ENCODE results near the gene KCNH5. TPM values are rescaled to one million over a fixed set of nuclear protein-coding genes. Genes with fewer than 3 reads are reported as not detected.

The KCNH5 gene
- total and polyA plus RNA-seq, 2 of the 13 experiments (the other 11 are each of a cell fraction or from before 2014, with no cell fraction given): not detected

DNA sequence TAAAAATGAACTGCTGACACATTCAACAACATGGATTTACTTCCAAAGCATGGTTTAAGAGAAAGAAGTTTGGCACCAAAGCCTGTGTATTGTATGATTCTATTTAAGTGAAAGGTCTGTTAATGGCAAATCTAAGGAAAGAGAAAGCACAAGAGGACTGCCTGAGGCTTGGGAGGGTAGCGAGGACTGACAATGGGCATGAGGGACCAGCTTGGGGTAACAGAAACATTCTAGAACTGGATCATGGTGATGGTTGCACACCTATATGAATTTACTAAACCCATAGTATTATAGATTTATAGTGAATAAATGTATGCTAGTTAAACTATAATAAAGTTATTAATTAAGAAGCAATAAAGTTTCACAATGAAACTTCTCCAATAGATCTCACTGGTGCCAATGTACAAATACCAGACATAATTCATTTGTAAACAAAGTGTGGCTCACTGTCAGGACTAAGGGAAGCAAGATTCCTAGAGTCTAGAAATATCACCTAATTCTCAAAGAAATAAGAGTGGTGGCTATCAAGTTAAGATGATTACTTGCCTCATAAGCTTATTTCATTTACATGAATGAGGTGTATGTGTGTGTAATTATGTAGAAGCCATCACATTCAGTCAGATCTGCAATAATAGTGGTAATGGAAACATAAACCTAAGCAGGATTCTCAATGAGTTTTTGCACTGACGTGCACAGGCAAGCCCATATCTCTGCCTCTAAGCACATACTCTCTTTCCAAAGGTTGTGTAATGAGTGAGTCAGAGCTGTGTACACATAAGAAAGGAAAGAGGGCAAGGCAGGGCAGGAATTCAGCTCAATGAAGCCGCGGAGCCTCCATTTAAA, 353.4 kb downstream of the KCNH5 start (continued):
- TF ChIP-seq NFKBIZ (CRISPR knock-in tag; IDR thresholded peaks at IDR 0.05) (peak; percentile 47; the same call in 1 of the 2 replicates), MEIS2 (CRISPR knock-in tag; IDR thresholded peaks at IDR 0.05) (no peak), DR1 (CRISPR knock-in tag; IDR thresholded peaks at IDR 0.05) (no peak), AKAP8 (CRISPR knock-in tag; IDR thresholded peaks at IDR 0.05) (no peak), ZNF12 (CRISPR knock-in tag; IDR thresholded peaks at IDR 0.05) (peak; percentile 90), HHEX (CRISPR knock-in tag; IDR thresholded peaks at IDR 0.05) (no peak), SRSF9 (IDR thresholded peaks at IDR 0.05; ENCODE audit: borderline replicate concordance, insufficient read depth, low read depth, low read length, poor library complexity, severe bottlenecking) (no peak), GATA4 (IDR thresholded peaks at IDR 0.05; ENCODE audit: borderline replicate concordance, low read depth) (peak; percentile 46; the same call in 1 of the 2 replicates), AGO1 (IDR thresholded peaks at IDR 0.05; ENCODE audit: low read depth, low read length, poor library complexity, severe bottlenecking) (no peak), GTF2F1 (IDR thresholded peaks at IDR 0.05; ENCODE audit: low read length) (no peak), ERF (CRISPR knock-in tag; IDR thresholded peaks at IDR 0.05) (peak; percentile 35; the same call in 1 of the 2 replicates), ZNF737 (CRISPR knock-in tag; IDR thresholded peaks at IDR 0.05; ENCODE audit: borderline replicate concordance) (no peak), SMARCE1 (IDR thresholded peaks at IDR 0.05; ENCODE audit: borderline replicate concordance) (peak; percentile 85; the same call in 1 of the 2 replicates)
- TF ChIP-seq, protein P1, sequence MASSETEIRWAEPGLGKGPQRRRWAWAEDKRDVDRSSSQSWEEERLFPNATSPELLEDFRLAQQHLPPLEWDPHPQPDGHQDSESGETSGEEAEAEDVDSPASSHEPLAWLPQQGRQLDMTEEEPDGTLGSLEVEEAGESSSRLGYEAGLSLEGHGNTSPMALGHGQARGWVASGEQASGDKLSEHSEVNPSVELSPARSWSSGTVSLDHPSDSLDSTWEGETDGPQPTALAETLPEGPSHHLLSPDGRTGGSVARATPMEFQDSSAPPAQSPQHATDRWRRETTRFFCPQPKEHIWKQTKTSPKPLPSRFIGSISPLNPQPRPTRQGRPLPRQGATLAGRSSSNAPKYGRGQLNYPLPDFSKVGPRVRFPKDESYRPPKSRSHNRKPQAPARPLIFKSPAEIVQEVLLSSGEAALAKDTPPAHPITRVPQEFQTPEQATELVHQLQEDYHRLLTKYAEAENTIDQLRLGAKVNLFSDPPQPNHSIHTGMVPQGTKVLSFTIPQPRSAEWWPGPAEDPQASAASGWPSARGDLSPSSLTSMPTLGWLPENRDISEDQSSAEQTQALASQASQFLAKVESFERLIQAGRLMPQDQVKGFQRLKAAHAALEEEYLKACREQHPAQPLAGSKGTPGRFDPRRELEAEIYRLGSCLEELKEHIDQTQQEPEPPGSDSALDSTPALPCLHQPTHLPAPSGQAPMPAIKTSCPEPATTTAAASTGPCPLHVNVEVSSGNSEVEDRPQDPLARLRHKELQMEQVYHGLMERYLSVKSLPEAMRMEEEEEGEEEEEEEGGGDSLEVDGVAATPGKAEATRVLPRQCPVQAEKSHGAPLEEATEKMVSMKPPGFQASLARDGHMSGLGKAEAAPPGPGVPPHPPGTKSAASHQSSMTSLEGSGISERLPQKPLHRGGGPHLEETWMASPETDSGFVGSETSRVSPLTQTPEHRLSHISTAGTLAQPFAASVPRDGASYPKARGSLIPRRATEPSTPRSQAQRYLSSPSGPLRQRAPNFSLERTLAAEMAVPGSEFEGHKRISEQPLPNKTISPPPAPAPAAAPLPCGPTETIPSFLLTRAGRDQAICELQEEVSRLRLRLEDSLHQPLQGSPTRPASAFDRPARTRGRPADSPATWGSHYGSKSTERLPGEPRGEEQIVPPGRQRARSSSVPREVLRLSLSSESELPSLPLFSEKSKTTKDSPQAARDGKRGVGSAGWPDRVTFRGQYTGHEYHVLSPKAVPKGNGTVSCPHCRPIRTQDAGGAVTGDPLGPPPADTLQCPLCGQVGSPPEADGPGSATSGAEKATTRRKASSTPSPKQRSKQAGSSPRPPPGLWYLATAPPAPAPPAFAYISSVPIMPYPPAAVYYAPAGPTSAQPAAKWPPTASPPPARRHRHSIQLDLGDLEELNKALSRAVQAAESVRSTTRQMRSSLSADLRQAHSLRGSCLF (CRISPR knock-in tag; IDR thresholded peaks at IDR 0.05; ENCODE audit: borderline replicate concordance): no peak
- TF ChIP-seq, protein P2, sequence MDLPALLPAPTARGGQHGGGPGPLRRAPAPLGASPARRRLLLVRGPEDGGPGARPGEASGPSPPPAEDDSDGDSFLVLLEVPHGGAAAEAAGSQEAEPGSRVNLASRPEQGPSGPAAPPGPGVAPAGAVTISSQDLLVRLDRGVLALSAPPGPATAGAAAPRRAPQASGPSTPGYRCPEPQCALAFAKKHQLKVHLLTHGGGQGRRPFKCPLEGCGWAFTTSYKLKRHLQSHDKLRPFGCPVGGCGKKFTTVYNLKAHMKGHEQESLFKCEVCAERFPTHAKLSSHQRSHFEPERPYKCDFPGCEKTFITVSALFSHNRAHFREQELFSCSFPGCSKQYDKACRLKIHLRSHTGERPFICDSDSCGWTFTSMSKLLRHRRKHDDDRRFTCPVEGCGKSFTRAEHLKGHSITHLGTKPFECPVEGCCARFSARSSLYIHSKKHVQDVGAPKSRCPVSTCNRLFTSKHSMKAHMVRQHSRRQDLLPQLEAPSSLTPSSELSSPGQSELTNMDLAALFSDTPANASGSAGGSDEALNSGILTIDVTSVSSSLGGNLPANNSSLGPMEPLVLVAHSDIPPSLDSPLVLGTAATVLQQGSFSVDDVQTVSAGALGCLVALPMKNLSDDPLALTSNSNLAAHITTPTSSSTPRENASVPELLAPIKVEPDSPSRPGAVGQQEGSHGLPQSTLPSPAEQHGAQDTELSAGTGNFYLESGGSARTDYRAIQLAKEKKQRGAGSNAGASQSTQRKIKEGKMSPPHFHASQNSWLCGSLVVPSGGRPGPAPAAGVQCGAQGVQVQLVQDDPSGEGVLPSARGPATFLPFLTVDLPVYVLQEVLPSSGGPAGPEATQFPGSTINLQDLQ (CRISPR knock-in tag; IDR thresholded peaks at IDR 0.05): no peak
- TF ChIP-seq, protein P3, sequence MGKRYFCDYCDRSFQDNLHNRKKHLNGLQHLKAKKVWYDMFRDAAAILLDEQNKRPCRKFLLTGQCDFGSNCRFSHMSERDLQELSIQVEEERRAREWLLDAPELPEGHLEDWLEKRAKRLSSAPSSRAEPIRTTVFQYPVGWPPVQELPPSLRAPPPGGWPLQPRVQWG (CRISPR knock-in tag; IDR thresholded peaks at IDR 0.05; ENCODE audit: borderline replicate concordance, low read depth): no peak
- TF ChIP-seq, protein P4, sequence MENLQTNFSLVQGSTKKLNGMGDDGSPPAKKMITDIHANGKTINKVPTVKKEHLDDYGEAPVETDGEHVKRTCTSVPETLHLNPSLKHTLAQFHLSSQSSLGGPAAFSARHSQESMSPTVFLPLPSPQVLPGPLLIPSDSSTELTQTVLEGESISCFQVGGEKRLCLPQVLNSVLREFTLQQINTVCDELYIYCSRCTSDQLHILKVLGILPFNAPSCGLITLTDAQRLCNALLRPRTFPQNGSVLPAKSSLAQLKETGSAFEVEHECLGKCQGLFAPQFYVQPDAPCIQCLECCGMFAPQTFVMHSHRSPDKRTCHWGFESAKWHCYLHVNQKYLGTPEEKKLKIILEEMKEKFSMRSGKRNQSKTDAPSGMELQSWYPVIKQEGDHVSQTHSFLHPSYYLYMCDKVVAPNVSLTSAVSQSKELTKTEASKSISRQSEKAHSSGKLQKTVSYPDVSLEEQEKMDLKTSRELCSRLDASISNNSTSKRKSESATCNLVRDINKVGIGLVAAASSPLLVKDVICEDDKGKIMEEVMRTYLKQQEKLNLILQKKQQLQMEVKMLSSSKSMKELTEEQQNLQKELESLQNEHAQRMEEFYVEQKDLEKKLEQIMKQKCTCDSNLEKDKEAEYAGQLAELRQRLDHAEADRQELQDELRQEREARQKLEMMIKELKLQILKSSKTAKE (CRISPR knock-in tag; IDR thresholded peaks at IDR 0.05; ENCODE audit: borderline replicate concordance): 0 out of 2 replicates have a peak, but pooled peaks have one; percentile 21
